DOHH2 (cell line): ENCODE results near the gene SCGB1D4.

Source experiments
- H3F3A ChIP-seq: fragments of 200-600 bp; sonication (generic), shearing (Covaris generic); 2 replicates; pipeline ENCODE4 v1.6.0; 2016; ENCODE audit warnings: antibody characterized with exemption, mild to moderate bottlenecking; ENCODE audit not compliant: control insufficient read depth, insufficient read depth
- H3K27ac ChIP-seq: fragments of 200-600 bp; sonication (generic); 2 replicates; pipeline ENCODE4 v1.5.1; 2014; ENCODE audit warnings: low read depth, mild to moderate bottlenecking, low read length, moderate library complexity
- H3K27me3 ChIP-seq: fragments of 200-600 bp; sonication (generic); 2 replicates; pipeline ENCODE4 v1.6.1; 2014; ENCODE audit warnings: mild to moderate bottlenecking, low read length, mixed read lengths; ENCODE audit not compliant: control insufficient read depth
- H3K36me3 ChIP-seq: fragments of 200-600 bp; sonication (generic); 2 replicates; pipeline ENCODE4 v1.6.1; 2014; ENCODE audit warnings: mild to moderate bottlenecking, low read length, moderate library complexity, mixed read lengths; ENCODE audit not compliant: control insufficient read depth
- H3K4me1 ChIP-seq: fragments of 200-600 bp; sonication (generic); 2 replicates; pipeline ENCODE4 v1.6.1; 2014; ENCODE audit warnings: mild to moderate bottlenecking, low read length, mixed read lengths; ENCODE audit not compliant: control insufficient read depth
- H3K4me2 ChIP-seq: fragments of 200-600 bp; sonication (generic); 2 replicates; pipeline ENCODE4 v1.6.0; 2014; ENCODE audit warnings: mild to moderate bottlenecking, low read length, moderate library complexity
- H3K4me3 ChIP-seq: fragments of 200-600 bp; sonication (generic); 2 replicates; pipeline ENCODE4 v1.5.1; 2014; ENCODE audit warnings: mild to moderate bottlenecking, low read length, mixed read lengths
- H3K79me2 ChIP-seq: fragments of 200-600 bp; sonication (generic); 2 replicates; pipeline ENCODE4 v1.6.1; 2014; ENCODE audit warnings: mild to moderate bottlenecking, low read length, mixed read lengths; ENCODE audit not compliant: control insufficient read depth
- H3K9me2 ChIP-seq: fragments of 200-600 bp; sonication (generic); replicated peaks from 2 replicates; pipeline ENCODE4 v1.6.1; 2014; ENCODE audit warnings: mild to moderate bottlenecking, low read length, mixed read lengths; ENCODE audit not compliant: control insufficient read depth
- H3K9me3 ChIP-seq: fragments of 200-600 bp; sonication (generic); 2 replicates; pipeline ENCODE4 v1.6.1; 2014; ENCODE audit warnings: antibody characterized with exemption, low read length, mixed read lengths; ENCODE audit not compliant: control insufficient read depth, insufficient read depth
- H4K20me1 ChIP-seq: fragments of 200-600 bp; sonication (generic); 2 replicates; pipeline ENCODE4 v1.6.0; 2014; ENCODE audit warnings: low read depth, mild to moderate bottlenecking, antibody characterized with exemption, low read length, moderate library complexity; ENCODE audit not compliant: control insufficient read depth, insufficient read depth
- CTCF ChIP-seq: fragments of 200-600 bp; sonication (generic); IDR thresholded peaks from one replicate; pipeline ENCODE4 v1.5.1; 2014; ENCODE audit warnings: antibody characterized with exemption, mild to moderate bottlenecking, low read depth, low read length; ENCODE audit not compliant: poor library complexity, severe bottlenecking
- EZH2phosphoT487 ChIP-seq: fragments of 200-600 bp; sonication (generic); IDR thresholded peaks from 2 replicates; pipeline ENCODE4 v1.6.1; 2017; ENCODE audit warnings: borderline replicate concordance, mild to moderate bottlenecking, antibody characterized with exemption, low read length, moderate library complexity, mixed read lengths

Gene SCGB1D4

GRCh38 chr11:62269654-62270278, 29.1 kb downstream of the SCGB1D4 start, which contains the start of gene SCGB2A2:
TSS of gene SCGB2A2 (plus strand) at chr11:62270158. CDS start at chr11:62270217, 59 bp downstream.
- Histone ChIP-seq H3K9me3 (no peaks in the 10 kb centered on the region), H3K36me3 (no peaks in the 10 kb centered on the region), H4K20me1 (no peaks in the 10 kb centered on the region), H3K4me3 (no peak within 1 kb of the TSS), H3K4me1 (no peaks in the 10 kb centered on the region), H3K9me2 (no peaks in the 10 kb centered on the region), H3K4me2 (no peak within 1 kb of the TSS), H3K27ac (no peak within 1 kb of the TSS), H3K79me2 (no peaks in the 10 kb centered on the region), H3F3A (no peaks in the 10 kb centered on the region), H3K27me3 (0 out of 2 replicates have a peak, but pooled peaks cover 2% of the 10 kb centered on the region)
- no peak for TF ChIP-seq CTCF
- TF ChIP-seq EZH2phosphoT487: no peak

GRCh38 chr11:62267576-62267975, 31.3 kb downstream of the SCGB1D4 start:
- H3K36me3 ChIP-seq: no peaks in the 10 kb centered on the region
- no peaks in the 10 kb centered on the region for H3K9me2 ChIP-seq
- TF ChIP-seq CTCF (no peak), EZH2phosphoT487 (no peak)
- no peak overlapping the region for H3K4me3 ChIP-seq
- no peaks in the 10 kb centered on the region for H3K4me1 ChIP-seq
- no peaks in the 10 kb centered on the region for H4K20me1 ChIP-seq
- no peaks in the 10 kb centered on the region for H3K79me2 ChIP-seq
- H3K9me3 ChIP-seq: no peaks in the 10 kb centered on the region
- no peak overlapping the region for H3K4me2 ChIP-seq
- H3K27me3 ChIP-seq: peaks cover 9% of the 10 kb centered on the region; the same call in 1 of the 2 replicates
- H3F3A ChIP-seq: no peaks in the 10 kb centered on the region
- no peak overlapping the region for H3K27ac ChIP-seq

GRCh38 chr11:62267050-62267449, 31.8 kb downstream of the SCGB1D4 start:
- Histone ChIP-seq H3K9me2 (no peaks in the 10 kb centered on the region), H3K4me1 (no peaks in the 10 kb centered on the region), H3K9me3 (no peaks in the 10 kb centered on the region), H3K4me3 (no peak overlapping the region), H3K27ac (no peak overlapping the region), H3F3A (no peaks in the 10 kb centered on the region), H3K27me3 (peaks cover 9% of the 10 kb centered on the region; the same call in 1 of the 2 replicates), H3K4me2 (no peak overlapping the region), H3K36me3 (no peaks in the 10 kb centered on the region), H3K79me2 (no peaks in the 10 kb centered on the region), H4K20me1 (no peaks in the 10 kb centered on the region)
- no peak for TF ChIP-seq CTCF
- TF ChIP-seq EZH2phosphoT487: no peak
